NCI-H2029 treated with DMSO at 0.1 percent for 48 hours (cell line): Measurements from ENCODE around the gene SLC1A4.

Experiments
- DNase-seq: peaks from one replicate; lab custom pipeline; 2025; lab: John Stamatoyannopoulos, UW

The SLC1A4 gene

DNA sequence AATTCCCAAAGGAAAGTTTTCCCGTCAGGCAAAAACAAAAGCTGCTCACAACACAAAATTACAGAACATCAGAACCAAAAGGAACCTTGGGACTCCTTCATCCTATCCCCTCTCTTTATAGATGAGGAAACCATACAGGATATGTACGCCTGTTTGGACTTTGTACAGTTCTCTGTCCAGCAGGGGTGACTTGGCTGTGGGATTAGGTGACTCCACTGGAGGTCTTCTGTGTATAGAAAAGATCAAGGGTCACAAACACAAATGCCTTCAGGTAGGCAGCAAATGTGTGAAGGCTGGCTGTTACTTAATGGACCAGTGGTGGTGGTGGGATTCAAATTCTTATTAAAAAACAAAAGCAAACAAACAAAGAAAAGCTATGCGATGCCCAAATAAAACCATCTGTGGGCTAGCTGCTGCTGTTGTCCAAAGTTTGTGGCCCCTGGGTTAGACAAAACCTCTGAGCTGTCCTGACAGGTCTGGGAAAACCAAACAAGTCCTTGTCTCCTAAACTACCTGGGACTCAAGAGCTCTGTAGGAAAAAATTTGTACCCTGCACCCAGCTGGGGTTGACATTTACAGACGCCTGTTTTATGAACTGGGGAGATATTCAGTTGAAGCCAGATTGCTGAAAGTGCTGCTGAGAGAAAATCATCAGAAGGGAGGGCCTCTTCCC is 65.7 kb downstream of the SLC1A4 start:
- DNase-seq, result no peak

DNA sequence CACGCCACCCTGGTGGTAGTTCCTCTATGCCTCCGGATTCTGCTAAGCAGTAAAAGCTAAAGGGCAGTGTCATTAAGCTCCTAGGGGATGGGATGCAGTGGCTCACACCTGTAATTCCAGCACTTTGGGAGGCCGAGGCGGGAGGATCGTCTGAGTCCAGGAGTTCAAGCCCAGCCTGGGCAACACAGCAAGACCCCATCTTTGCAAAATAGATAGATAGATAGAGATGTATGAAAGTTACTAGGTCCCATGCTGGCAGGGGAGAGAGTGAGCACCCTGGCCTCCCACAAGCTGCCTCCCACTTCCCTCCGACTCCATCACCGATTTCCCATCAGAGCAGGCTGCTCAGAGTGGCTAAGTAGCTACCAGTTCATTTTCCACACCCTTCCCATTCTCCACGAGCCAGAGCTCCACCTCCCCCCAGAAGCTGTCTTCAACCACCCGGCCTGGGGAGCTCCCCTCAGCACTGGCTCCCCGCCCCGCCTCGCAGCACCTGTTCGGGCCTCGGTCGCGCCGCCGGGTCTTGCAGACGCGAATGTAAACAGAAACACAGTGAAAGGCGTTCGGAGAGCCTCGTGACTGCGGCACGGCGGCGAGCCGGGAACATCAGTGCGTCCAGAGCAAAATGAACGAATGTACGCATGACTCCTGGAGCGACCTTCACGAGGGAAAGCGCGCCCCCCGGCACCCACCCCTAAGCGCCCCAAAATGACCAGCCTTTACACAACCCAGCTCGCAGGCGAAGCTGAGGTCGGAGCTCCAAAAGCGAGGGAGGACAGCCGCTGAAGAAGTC is 66.4 kb downstream of the SLC1A4 start:
- no peak for DNase-seq

DNA sequence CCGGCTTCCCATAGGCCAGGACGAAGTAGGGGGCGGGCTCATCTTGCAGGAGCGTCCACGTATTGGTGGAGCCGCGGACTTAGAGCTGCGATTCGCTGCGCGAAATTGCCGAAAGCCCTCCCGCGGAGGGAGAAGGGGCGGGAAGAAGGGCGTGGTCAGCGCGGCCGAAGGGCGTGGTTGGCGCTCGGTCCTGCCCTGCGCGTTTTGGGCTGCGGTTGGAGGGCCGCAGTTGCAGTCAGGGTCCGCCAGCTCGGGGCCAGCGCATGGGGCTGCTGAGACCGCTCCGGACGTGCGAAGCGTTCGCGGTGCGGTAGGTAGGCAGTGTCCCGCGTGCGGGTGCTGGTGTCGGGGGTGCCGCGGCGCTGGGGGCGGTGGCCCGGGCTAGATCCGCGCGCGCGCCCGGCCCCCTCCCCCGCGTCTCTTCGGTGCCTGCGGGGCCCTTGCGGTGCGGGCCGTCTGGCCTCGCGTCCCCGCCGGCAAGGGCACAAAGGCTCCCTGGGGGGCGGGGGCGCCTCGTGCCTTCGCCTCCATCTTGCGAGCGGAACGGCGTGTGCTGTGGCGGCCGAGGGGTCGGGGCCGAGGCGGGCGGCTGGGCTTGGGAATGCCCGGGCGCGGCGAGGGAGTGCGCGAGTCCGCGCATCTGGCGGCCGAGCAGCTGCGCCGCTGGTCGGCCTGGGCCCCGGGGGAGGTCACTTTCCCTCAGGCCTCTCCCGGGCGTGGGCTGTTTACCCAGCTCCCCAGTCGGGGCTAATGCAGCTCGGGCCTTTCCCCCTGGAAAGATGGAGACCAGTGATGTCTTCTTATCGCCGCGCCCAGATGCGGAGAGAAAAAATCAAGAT is 67.2 kb downstream of the SLC1A4 start, which contains the start of gene CEP68:
TSS of gene CEP68 (plus strand) at position 202 of the 839 bp plus-strand sequence. CDS start 13,029 bp downstream, outside the sequence.
- DNase-seq, result peak; percentile 75

DNA sequence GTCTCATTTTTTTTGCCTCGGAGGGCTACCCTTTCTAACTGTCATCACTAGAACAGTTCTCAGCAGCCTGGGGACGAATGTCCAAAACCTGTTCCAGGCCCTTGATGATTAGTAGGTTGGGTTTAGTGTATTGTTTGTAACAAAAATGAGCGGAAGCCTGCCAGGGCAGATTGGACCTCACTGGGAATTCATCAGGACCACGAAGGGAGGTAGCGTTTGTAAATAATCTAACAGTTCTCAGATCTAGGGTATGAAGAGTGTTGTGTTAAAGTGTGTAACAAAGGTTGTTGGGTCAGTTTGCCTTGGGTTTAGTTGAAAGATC is 67.8 kb downstream of the SLC1A4 start:
- no peak for DNase-seq

DNA sequence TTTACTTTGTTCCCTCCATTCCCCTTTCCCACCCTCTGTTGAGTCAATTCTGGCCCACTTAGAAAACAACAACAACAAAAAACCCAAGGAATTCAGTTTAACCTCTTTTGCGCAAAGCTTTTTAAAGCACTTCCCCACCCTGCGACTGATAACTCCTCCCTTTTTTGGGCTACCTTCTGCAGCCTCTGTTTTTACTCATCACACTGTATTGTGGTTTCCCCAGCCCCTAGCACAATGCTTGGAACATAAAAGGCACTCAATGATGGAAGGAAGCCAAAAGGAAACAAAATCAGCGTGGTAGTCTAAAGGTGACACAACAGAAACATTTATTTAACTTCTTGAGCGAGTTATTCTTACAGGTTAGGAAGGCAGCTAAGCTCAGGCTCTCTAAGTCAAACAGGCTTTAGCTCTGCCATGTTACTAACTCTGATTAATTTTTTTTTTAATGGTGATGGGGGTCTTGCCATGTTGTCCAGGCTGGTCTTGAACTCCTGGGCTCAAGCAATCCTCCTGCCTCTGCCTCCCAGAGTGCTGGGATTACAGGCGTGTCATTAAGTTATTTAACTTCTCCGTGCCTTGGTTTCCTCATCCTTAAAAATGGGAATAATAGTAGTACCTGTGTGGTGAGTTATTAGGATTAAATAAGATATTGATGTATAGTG is 68.3 kb downstream of the SLC1A4 start:
- peak; percentile 83 for DNase-seq

DNA sequence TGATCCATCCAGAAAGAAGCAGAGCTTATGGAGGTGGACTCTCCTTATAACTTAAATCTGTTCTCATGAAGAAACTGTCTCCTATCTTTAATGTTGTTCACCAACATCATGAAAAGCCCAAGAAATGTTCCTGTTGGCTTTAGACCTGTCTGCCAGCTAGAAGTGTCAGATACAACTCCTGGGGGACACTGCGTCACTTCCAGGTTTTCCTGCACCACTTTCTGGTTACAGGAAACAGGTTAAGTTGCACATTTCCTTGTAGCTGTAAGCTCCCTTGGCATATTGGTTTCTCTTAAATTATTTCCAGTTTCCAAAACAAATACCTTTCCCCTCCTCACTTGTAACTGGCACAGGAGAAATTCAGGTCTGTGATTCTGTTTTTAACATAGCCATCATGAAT is 69.9 kb downstream of the SLC1A4 start:
- DNase-seq, result no peak

DNA sequence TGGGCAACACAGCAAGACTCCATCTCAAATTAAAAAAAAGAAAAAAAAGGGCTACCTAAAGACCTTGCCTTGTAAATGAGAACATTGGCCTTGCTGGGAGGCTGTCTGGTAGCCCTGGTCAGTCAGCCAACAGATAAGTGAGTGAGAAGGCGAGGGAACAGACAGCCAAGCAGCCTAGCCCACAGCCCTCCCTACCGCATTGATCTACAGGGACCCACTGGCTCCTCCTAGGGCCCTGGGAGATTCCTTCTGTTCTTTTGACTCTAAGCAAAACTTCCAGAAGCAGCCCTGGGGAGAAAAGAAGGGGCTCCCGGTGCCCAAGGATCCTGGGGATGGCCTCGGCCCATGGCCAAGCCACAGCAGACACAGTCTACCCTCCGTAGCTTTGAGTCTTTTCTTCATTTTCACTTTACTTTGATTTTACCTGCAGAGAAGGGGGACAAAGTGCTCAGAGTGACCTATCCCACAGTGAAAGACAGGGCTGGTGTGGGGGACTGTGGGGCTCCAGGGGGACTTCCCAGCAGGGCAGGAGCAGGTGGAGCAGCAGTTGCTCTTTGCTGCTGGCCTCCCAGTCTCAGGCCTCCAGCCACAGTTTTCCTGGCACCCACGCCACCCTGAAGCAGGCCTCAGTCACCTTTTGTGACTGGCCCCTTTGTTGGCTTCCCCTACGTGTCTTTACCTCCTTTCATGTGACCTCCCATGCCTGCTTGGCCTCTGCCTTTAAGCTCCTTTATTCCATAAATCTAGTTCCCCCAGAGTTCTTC is 72.1 kb downstream of the SLC1A4 start:
- DNase-seq, result no peak

DNA sequence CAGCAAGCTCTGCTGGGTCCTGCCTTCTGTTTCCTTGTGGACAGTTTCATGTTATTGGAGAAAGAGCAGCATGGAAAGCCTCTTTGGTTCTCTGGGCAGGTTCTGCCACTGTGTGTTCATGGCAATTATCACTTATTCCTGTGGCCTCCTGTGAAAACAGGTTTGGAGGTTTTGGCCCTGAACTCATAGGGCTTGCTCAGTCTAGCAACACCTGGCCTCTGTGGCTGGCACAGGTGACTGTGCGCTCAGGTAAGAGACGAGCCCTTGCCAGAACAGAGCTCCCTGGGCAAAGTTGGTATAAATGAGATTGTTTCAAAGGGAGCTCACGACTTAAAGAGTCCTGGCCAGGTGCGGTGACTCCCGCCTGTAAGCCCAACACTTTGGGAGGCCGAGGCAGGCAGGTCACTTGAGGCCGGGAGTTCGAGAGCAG is 72.7 kb downstream of the SLC1A4 start:
- DNase-seq, result peak; percentile 18

DNA sequence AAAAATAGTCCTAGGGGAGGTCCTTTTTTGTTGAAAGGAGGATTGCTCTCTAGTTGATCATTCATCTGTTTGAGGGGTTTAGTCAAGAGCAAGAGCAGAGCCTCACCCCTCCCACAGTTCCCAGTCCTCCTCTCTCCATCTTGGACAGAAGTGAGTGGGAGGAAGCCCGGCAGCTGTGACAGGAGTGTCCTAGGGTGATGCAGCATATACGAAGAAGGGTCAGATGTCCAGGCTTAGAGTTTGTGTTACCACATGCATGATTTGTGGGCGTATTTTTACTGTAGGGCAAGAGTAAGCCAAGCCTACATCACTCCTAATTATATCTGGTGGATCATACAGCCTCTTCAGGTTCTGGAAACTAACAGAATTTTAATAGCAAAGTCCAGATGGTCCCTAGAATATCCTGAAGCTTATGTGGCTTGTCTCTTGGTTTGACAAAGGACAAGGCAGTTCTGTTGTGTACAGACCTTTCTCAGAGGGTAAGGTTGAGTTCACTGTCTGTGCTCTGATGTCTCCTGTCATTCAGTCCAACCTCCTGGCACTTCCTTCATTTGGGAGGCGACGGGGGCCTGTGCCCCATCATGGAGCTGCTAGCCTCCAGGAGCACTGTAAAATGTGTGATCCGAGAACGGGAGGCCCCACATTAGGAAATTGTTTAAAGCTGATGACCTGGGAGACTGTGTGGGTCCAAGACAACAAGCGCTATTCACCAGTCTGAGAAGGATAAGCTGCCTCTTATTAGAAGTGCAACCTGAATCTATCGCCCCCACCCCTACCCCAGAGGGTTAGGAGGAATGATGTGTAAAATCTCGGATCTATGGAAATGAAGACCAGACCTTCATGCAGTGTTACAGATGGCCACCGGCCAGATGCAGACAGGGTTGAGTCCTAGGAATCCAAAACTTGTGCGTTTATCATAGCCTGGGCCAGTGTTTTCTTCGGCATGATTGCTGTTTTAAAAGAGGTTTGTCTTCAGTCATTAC is 73.9 kb downstream of the SLC1A4 start:
- no peak for DNase-seq

DNA sequence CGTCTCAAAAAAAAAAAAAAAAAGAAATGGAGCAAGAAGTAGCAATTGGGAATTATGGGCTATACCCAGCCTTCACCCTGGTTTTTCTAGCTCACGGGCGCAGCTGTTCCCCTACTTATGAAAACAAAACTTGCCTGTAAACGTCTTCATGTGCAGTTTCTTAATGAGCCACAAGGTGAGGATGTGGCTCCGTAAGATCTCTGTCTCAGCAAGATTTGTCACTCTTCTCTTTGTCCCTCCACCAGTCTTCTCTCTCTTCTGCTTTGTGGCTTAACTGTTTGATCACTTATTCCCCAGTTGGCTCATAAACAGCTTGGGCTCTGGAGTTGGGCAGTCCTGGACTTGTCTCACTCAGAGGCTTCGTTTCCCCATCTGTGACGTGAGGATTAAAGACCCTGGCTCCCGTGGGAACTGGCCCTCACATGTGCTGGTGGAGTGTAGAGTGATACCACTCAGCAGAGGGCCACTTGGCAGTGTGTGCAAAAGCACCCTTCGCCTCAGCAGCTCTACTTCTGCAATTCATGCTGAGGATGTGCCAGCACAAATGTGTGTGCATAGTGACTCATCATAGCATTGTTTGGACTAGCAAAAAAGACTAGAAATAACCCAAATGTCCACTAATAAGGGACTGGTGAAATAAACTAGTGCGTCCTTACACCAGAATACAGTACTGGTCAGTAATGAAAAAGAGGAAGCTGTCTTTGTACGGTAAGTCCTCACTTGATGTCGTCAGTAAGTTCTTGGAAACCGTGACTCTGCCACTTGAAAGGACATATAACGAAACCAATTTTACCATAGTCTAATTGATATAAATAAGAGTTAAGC is 75.7 kb downstream of the SLC1A4 start:
- peak; percentile 23 for DNase-seq

DNA sequence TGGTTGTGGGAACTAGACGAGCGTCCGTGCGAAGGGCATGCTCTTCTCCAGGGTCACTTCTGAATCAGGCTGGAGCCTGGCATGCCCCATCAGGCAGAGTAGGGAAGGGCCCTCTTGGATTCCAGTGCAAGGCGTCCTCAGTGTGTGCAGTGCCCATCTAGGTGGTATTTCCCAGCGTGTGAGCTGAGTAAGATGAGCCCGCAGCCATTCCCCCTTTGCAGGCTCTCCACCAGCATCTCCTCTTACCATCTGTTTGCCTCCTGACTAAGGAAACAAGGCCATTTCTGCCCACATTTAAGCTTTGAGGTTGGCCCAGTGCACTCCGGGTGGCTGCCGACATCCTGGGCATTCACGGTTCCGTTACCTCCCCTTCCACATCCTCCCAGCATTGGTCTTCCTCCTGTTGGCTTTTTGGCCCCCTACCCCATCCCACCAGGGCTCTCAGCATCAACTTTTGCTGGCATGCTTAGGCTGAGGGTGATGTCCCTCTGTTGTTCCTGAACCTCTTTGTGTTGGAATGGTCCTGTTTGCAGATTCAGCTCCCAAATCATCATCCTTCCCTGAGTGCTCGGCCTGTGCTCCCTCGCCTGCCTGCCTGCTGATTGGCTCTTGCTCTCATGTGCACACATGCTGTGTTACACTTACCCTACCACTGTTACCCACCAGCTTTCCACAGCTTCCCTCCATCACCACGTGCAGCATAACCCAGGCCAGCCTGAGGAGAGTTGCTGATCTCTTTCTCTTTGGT is 78.8 kb downstream of the SLC1A4 start:
- no peak for DNase-seq

DNA sequence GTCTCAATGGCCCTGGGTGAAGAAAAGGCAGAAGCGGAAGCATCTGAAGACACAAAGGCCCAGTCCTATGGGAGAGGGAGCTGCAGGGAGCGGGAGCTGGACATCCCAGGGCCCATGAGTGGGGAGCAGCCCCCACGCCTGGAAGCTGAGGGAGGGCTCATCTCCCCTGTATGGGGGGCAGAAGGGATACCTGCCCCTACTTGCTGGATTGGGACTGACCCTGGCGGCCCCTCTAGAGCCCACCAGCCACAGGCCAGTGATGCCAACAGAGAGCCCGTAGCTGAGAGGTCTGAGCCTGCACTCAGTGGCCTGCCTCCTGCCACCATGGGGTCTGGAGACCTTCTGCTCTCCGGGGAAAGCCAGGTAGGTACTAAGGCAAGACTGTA is 80.2 kb downstream of the SLC1A4 start:
- DNase-seq, result no peak

DNA sequence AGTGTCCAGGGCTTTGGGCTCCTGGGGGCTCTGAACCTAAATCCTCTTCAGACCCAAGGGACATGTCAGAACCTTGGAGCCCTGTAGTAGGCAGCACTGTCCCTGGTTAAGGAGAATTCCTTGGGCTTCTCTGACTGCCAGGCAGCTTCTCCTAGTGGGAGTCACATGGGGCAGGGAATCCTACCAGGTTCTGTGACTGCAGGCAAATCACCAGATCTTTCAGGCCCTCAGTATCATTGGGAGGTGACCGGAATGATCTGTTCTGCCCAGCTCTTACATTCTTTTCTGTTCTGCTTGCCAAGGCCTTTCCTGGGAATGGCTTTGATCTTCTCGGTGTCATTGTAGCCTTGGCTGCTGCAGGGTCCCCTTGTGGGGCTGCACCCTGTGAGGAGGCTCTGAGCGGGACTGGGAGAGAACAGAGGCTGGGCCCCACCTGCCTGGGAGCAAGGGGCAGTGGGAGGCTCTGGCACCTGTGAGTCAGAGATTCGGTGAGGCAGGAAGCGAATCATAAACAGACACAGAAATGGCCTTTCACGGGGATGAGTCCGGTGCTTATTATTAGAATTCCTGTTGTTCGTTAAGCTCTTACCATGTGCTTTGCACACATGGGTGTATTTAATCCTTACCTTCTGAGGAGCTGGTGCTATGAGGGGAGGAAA is 81.1 kb downstream of the SLC1A4 start:
- DNase-seq, result no peak

DNA sequence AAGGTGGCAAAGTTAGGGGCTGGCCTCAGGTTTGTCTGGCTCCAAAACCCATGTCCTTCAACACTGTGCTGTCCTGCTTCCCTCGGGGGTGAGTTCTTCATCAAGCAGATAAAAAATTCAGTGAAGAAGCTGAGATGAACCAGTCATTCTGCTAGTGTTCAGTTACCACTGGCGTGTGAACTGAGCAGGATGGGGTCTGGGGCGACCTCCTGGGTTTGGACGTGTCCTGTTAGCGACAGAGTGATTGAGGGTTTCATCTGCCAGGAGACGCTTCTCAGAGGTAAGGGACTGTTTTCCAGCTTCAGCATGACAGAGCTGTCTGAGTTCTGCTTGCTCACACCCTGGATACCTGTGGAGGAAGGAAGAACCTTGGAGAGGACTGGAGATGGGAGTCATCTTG is 81.7 kb downstream of the SLC1A4 start:
- DNase-seq, result no peak

DNA sequence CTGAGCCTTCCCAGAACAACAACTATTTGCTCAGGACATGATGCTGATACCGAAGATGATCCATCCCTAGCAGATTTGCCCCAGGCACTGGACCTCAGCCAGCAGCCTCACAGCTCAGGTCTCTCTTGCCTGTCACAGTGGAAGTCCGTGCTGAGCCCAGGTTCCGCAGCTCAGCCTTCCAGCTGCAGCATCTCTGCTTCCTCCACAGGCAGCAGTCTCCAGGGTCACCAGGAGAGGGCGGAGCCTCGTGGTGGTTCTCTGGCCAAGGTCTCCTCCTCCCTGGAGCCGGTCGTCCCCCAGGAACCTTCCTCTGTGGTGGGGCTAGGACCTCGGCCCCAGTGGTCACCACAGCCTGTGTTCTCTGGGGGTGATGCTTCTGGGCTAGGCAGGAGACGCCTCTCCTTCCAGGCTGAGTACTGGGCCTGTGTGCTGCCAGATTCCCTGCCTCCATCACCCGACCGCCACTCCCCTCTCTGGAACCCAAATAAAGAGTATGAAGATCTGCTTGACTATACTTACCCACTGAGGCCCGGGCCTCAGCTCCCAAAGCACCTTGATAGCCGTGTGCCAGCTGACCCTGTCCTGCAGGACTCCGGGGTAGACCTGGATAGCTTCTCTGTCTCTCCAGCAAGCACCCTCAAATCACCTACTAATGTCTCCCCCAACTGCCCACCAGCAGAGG is 82.4 kb downstream of the SLC1A4 start:
- DNase-seq, result no peak

DNA sequence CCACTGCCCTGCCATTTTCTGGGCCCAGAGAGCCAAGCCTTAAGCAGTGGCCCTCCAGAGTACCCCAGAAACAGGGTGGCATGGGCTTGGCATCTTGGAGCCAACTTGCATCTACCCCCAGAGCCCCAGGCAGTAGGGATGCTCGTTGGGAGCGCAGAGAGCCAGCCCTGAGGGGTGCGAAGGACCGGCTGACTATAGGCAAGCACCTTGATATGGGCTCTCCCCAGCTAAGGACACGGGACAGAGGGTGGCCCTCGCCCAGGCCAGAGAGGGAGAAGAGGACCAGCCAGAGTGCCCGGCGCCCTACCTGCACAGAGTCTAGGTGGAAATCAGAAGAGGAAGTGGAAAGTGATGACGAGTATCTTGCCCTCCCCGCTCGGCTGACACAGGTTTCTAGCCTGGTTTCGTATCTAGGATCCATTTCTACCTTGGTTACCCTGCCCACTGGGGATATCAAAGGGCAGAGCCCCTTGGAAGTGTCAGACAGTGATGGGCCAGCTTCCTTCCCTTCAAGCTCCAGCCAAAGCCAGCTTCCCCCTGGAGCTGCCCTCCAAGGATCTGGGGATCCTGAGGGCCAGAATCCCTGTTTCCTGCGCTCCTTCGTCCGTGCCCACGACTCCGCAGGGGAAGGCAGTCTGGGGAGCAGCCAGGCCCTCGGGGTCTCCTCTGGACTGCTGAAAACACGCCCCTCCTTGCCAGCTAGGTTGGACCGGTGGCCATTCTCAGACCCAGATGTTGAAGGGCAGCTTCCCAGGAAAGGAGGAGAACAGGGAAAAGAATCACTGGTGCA is 83.2 kb downstream of the SLC1A4 start:
- DNase-seq, result no peak
